T-helper 1 cell (primary cell): ENCODE results near the gene SLC25A21.
"Not testable (repeated sequence)": the region's sequence is repeated elsewhere in the genome, so short reads cannot be mapped to it uniquely, and the experiment has no call there.

Experiments used
- DNase-seq, 5 donors: peaks; one replicate each; pipeline ENCODE4 v3.0.0-alpha.2; 2012 to 2020

The SLC25A21 gene

DNA sequence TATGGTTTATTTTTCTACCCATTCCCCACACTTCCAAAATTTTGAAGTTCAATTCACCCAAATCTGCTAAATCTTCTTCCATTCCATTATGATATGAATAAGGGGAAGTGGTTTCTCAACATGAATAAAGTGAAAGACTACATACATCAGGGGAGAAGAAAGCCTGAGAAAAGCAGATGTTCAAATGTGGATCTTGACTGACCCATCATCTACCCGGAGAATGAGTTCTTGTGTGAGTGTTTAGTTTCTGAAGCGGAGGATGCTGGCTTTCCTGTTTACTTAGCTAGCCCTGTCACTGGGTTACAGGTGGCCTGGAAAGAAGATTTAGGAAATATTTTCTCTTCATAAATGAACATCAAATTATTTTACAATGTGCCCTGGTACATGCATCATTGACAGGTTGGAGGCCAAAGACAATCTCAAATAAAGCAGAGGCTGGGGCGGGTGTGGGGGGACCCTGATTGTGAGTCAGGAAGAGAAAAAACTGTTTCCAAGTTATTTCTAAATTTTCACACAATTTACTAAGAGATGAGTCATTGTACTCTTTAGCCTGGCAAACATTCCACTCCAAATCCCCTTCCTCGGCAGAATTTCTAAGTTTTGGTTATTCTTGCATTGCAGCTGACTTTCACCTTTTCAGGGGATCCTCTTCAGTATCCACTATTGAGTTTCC, 135.6 kb downstream of the SLC25A21 start:
- DNase-seq = no peak

DNA sequence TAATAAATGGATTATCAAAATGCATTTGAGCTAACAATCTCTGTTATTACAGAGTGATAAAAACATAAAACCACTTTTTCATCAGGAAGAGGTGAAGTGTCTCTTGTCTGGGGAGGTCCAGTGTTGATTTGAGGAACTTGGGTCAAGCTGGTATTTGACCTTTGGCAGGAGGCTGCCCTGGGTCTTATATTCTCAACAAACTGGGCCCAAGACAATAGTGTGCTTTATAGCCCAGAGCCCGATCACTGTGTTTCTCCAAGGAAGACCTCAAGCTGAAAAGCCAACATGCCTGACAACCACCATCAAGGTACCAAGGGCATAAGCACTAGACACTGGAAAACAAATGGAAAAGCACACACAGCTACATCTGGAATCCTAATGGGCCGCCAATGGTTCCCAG, 137.0 kb downstream of the SLC25A21 start:
- no peak for DNase-seq

DNA sequence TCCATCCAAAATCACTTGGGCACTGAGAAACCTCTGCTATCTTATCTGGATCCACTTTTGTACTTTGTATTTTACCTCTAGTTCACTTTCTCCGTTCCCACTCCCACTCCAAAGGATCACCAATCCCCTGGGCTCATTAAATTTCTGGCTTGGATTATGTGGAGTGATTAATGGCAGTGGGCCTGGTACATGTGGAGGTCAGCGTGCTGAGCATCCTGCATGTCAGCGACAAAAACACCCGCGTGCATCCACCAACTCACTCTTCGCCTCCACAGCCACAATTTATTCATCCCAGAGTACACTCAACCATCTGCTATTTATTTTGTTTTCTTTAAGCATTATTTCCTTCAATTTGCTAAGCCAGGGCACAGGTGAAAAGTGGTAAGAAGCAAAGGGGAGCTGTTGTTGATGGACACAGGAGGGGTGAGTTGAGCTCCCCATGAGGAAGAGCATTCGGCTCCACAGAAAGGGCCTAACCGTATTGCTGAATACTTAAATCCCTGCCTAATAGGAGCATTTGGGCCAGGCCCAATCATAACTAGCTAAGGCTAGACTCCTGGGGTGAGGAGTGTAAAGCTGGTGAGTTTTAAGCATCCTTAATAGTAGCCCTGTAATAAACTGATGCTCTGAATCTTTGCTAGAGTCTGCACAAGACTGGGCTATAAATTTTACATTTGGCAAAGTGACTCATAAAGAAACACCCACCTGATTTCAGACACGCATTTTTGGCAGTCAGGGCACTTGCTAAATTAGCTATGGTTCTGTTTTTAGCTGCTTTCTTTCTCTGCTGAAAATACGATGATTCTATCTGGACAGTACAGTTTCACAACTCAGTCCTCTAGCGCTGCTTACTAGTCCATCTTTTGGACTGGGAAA, 137.8 kb downstream of the SLC25A21 start:
- no peak for DNase-seq

DNA sequence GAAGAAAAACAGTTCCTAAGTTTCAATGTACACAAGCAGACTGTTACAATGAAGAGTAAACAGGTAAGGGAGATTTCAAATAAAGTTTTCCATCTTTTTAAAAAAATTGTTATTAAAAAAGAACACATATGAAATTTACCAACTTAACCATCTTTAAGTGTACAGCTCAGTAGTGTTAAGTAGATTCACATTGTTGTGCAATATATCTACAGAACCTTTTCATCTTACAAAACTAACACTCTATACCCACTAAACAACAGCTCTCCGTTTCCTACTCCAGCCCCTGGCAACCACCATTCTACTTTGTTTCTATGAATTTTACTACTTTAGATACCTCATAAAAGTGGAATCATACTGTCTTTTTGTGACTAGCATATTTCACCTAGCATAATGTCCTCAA, 139.5 kb downstream of the SLC25A21 start:
- DNase-seq = no peak

DNA sequence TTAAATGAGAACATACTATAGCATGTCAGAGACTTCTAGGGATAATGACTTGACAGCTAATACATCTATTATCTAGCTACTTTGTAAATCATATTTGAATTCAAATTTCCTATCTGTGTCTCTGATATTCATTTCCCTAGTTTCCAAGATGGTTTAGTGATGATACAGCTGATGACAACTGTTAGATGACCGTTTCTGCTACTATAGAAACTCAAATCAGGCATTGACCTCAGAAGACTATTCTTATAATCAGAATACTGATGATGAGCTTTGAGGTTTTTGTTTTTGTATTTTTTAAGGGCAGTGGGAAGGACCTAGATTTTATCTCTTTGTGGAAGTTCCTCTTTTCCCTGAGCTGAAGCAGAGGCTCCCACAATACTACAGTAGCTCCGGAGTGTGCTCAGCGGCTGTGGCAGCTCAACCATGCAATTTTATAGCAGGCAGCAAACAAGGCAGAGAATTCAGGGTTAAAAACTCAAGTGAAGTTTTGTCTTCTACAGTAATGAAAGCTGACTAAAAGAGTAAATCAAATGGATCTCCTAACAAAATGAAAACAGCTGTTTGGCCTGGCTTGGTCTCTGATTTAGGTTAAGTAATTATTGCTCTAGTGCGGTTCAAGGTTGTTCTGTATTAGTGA, 145.1 kb downstream of the SLC25A21 start:
- no peak for DNase-seq

DNA sequence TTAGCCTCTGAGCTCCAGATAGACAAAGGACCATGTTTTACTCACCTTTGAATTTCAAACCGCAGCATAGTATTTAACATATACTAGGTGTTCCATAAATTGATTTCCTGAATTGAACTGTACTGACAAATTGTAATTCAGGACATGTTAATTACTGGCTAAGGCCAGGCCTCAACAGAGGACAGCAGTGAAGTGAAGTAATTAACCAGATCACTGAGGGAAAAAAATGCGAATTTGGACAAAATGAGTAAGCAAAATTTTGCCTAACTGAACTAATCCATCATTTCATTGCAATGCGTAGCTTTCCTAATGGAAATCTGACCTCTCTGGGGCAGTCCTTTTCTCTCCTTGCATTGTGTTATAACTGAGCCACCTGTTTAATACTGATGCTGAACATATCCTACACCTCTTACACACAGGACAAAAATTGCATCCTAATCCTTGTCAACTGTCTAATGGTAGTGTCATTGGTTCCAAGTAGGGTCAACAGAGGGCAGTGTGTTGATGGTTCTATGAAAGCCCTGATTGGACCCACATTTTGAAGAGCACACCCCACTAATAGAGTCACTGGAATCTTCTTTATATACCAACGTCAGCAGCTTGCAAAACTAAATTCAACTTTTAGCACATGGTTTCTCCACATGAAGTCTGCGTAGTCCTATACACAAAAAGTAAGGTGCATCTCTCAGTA, 148.4 kb downstream of the SLC25A21 start:
- DNase-seq = no peak

DNA sequence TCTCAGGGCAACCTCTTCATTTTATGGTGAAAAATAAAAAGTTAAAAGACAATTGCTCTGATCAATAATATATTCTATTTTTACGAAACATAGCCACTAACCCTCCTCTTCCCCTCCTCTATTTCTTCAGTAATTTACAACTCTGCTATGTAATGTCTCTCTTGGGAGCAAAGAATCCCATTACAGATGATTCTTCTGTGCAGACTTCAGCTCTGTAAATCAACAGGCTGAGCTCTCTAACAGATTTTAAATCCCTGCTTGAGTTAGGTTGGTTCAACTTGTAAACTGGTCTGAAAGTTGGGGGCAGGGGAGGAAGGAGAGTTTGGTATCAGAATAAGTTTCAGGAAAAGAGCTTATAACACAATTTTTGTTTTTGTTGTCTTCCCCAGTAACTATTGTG, 151.0 kb downstream of the SLC25A21 start:
- no peak for DNase-seq

DNA sequence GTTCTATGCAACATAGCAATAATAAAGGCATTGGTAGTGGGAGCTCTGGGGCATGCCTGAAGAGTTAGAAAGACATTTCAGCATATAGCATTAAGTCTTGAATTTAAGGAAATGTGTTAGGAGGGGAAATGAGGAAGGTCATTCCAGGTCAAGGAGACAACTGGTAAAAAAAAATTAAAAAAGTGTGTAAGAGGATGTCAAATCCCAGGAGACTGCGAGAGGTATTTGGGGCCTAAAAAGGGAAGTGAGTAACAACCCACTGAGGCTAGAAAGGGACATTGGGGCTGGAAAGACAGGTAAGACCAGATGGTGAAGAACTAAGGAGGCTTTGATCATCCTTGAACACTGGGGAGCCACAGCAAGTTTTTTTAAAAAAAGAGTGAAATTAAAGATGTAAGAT, 152.9 kb downstream of the SLC25A21 start:
- DNase-seq = no peak

DNA sequence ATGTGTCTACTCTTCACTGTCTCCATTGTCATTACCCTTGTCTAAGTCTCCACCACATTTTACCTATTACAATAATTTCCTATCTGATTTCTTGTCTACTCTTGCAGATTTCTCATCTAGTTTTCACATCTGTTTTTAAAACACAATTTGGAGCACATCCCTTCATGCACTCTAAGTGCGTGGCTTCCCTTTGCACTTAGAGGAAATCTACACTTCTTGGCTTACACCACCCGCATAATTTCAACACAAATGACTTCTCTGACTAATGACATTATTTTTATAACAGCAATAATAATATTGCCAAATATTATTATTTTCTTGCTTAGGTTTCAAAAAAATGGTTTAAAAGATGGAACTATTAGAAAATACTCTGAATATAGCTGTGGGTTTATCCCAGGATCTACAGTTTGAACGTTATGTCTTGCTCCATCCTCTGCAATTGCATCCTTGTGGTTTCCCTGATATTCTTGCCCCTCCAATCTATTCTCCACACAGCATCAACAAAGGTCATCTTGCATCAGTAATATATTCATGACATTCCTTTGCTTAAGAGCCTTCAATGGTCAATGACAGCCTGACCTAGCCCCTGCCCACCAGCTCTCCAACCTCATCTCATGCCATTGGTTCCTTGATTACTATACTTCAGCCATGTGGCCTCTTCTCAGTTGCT, 153.7 kb downstream of the SLC25A21 start:
- no peak for DNase-seq

DNA sequence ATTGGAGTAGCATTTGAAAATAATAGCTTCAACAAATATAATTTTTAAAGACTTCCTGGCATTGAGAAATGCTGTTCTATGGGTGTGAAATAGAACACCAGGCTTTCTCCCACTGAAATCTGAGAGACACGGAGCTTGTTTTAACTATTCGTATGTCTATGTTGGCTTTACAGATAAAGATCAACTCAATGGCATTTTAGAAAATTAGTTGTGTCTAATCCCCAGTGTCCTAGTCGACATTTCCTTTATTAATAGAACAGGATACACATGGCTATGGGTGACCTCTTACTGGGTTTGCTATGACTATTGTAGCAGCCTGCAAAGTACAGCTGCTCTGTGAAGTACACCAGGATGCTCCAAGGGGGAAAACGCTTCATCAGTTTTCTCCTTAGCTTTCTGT, 159.3 kb downstream of the SLC25A21 start:
- no peak for DNase-seq

DNA sequence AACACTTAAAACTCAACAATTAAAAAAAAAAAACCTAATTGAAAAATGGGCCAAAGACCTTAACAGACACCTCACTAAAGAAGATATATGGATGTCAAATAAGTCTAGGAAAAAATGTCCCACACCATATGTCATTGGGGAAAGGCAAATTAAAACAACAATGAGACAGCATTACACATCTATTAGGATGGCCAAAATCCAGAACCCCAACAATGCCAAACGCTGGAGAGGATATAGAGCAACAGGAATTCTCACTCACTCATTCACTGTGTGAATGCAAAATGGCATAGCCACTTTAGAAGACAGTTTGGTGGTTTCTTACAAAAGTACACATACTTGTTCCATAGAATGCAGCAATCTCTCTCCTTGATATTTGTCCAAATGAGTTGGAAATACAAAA, 173.7 kb downstream of the SLC25A21 start:
- no peak for DNase-seq

DNA sequence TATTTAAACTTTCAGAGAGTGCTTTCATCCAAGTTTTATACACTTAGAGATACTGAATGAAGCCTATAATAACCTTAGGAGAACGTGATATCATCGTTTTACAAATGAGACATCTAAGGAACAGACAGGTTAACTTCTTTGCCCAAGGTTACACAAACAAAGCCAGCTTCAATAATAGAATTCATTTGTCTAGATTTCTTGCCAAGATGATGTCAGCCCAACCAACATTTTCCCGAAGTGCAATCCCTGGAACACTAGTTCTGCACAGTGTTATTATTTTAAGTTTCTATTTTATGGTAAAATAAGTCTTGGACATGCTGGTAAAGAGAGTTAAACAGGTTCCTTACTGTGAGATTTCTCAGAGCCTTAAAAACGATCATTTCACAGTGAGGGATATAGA, 174.6 kb downstream of the SLC25A21 start:
- no peak for DNase-seq

DNA sequence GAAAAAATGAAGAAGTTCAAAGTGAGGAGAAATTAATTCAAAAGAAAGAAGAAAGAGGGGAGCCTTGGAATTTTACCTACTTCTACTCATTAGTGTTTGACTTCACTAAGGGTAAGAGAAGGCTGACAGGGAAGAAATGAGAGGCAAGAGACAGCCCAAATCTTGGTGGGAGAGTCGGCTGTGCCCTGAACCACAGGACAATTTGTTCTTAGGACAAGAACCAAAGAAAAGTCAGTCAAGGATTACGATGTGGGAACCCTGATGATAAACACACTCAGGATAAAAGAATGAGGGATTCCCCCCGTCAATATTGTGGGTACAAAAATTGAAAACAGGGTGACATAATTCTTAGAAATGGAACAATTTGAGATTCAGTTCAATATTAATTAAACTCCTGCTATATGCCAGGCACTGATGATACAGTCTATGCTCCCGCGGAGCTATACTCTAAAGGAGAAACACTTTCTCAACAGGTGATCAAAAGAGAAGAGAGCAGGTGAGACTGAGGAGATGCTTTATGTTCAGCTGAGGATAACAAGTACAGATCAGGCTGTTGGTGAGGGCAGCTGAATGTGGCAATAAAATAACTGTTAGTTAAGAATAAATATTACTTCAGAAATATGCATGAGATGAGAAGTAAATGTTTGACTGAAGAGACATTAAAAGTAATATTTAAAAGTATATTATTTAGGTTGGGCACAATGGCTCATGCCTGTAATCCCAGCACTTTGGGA, 175.4 kb downstream of the SLC25A21 start:
- DNase-seq = no peak

DNA sequence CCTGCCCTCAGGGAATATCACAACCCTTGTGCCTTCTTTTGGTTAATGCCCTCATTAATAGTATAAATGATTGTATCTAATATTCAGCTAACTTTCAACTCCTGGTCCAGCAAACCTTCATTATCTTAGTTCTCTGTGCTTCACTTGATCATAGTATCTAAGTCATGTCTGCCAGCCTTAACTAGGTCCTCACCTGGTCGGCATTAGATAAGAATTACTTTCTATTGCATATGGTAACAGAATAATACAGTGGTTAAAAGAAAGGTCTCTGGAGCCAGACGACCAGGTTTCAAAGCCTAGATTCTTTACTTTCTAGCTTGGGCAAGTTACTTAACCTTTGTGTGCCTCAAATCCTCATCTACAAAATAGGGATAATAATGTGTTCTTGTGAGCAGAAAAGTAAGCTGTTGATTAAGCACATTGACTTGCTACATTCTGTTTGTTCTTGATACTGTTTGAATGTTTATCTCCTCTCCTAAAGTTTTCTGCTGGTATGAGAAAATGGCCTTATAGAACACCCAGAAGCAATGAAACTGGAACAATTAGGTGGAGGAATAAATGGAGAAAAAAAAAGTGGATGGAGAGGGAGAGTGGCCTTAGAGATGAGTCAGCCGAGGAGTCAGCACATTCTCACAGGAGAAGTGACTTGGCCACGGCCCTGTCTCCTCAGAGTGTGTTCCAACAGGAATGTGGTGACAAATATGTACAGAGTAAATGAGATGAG, 176.1 kb downstream of the SLC25A21 start:
- no peak for DNase-seq

DNA sequence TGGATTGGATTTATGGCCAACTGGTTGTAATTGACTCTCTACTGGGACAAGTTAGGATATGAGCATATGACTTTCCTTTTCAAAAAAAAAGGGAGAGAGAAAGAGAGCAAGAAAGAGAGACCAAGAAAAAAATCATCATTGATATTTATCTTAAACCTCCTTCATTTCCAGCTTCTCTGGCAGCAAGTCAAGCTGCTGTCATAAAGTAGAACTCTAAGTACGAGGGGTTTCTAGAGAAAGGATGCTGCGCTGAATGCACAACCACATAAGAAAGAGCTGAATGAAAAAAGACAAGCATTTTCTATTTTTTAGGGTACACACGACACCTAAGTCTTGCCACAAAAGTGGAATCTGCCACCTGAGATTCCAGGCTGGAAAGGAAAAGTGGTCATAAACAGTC, 182.6 kb downstream of the SLC25A21 start:
- DNase-seq = no peak

DNA sequence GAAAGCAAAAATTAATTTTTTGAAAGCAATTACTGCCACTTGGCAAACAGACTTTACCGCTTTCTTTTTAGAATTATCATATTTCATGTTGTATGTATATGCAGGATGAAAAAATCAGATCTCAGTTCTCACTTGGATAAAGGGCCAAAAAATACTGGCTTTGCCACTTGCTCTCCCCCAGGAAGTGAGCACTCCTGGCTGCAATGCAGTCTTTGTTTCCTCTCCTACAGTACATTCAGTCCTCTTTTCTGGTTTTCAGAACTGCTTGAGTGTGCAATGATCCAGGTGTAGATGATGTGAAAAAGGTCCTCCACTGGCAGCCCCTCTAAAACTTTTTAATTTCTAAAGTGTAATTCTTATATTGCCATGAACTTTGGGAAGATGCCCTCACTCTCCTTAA, 183.4 kb downstream of the SLC25A21 start:
- DNase-seq = no peak

DNA sequence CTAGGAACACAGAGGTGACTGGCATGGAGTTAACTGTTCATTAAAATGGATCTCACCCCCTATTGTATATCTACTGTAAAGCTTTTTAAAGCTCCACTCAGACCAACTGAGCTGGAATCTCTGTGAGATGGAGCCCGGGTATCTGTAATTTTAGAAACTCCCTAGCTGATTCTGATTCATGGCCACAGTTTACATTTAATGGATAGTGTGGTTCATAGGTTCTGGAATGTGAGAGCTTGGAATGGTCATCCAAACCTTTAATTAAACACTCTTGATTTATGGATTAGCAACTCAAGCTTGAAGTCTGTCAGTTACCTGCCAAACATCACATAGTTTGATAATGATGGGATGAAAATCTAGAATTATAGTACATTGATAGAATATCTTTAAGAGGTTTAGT, 183.8 kb downstream of the SLC25A21 start:
- DNase-seq = no peak

DNA sequence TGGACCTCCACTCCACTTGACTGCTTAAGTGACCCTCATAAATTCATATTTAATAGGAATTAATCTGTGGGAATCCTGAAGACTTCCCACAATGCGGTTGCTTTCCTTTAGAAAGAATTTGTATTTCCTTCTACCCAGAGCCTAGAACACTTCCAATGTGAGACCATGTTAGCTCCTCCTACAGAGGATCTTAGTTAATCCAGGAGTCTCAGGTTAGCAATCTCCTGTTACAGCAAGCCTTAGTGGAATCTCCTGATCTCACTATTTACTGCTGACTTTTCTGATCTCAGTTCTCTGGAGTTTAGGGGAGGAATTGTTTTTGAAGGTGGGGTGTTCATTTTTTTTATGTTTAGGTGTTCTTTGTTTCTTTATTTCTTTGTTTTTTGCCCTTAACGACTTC, 186.0 kb downstream of the SLC25A21 start:
- no peak for DNase-seq

DNA sequence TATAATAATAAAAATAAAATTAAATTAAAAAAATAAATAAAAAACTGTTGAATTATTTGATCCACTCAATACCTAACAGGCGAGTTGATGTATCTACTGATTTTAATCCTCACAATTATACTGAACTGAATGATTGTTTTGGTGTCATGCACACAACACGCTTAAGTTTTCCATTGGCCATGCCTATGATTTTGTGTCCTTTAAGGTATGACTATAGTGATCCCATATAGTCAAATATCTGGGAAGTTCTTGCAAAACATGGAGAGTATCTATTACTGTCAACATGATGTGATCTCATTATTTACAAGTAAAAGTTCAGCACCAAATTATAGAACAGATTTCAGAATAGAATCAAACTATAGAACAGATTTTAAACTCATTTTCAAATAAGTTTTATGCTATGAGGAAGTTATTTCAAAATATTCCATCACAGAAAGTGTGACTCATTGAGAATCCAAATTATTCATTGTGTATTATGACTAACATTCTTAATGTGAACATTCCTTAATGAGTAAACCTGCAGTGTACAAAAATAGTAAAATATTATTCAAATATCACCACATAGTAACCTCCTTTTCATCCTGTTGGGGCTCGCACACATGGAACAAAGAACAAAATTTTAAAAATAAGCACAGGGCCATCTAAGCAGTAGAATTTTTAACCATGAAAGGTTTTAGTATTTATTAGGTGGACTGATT, 190.4 kb downstream of the SLC25A21 start:
- no peak for DNase-seq

DNA sequence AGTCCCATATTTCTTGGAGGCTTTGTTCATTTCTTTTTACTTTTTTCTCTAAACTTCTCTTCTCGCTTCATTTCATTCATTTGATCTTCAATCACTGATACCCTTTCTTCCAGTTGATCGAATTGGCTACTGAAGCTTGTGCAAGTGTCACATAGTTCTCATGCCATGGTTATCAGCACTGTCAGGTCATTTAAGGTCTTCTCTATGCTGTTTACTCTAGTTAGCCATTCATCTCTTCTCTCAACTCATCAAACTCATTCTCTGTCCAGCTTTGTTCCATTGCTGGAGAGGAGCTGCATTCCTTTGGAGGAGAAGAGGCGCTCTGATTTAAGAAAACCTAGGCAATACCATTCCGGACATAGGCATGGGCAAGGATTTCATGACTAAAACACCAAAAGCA, 192.0 kb downstream of the SLC25A21 start:
- DNase-seq = not testable (repeated sequence)

DNA sequence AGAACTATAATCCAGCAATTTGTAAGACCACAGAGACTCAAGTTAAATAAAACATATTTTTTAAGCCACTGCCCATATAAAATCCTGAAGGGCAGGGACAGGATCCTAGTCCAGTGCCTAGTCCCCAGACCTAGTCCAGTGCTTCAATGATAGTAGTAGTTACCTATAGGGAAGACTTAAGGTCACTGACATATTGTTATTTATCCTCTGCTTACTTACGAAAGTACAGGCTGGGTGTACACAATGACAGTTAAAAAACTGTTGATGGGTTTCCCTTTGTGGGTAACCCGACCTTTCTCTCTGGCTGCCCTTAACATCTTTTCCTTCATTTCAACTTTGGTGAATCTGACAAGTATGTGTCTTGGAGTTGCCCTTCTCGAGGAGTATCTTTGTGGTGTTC, 192.5 kb downstream of the SLC25A21 start:
- DNase-seq = no peak
